A549 (cell line): ENCODE results near the gene TESK2. TPM values are rescaled to one million over a fixed set of nuclear protein-coding genes. Genes with fewer than 3 reads are reported as not detected.

ENCODE experiments used
- ATAC-seq, 2 experiments: fragments of 200-7000 bp in 1 of 2; fragments of >200 bp in 1 of 2; cut with Nextera tagmentation in 1 of 2; cut with Tn5 transposase in 1 of 2; 3 replicates each; pipeline versions ENCODE4 v1.8.0 to v1.9.1; 2018 to 2020; ENCODE audit warnings: mild to moderate bottlenecking in 1 of 2, moderate library complexity in 1 of 2
- CTCF ChIA-PET: fragments of 300-600 bp; sonication (Branson Sonifier 250); formaldehyde crosslinking; extraction: SDS; loops from one replicate; lab custom pipeline; 2021; ENCODE audit warnings: antibody characterized with exemption, inconsistent platforms; lab: Yijun Ruan, JAX
- POLR2A ChIA-PET: fragments of 350-600 bp; formaldehyde crosslinking; extraction: SDS; loops from one replicate; lab custom pipeline; 2021; ENCODE audit warnings: antibody characterized with exemption, inconsistent platforms; lab: Yijun Ruan, JAX
- DNase-seq, 2 experiments: peaks; one replicate each; pipeline versions ENCODE4 v3.0.0 to v3.0.0-alpha.2; 2011 to 2016; ENCODE audit warnings: low read depth in 1 of 2, low spot score in 1 of 2
- FAIRE-seq: peaks from 2 replicates; lab custom pipeline; 2011; peaks lifted over from hg19 to GRCh38; lab: Jason Lieb, UNC
- H3K27ac ChIP-seq, 2 experiments: fragments of >200 bp; sonication (Bioruptor Twin); formaldehyde crosslinking; 3 replicates each; pipeline ENCODE4 v1.5.1; 2016 to 2017
- H3K4me1 ChIP-seq: fragments of >200 bp; sonication (Bioruptor Twin); formaldehyde crosslinking; 3 replicates; pipeline ENCODE4 v1.6.1; 2016
- H3K4me2 ChIP-seq: fragments of >200 bp; sonication (Bioruptor Twin); formaldehyde crosslinking; 3 replicates; pipeline ENCODE4 v1.6.1; 2016
- H3K4me3 ChIP-seq: fragments of >200 bp; sonication (Bioruptor Twin); formaldehyde crosslinking; 3 replicates; pipeline ENCODE4 v1.5.1; 2016
- H3K9me3 ChIP-seq: fragments of >200 bp; sonication (Bioruptor Twin); formaldehyde crosslinking; 3 replicates; pipeline ENCODE4 v1.6.1; 2016
- CBX2 ChIP-seq: fragments of 200-600 bp; sonication (generic); IDR thresholded peaks from 2 replicates; pipeline ENCODE4 v1.6.1; 2016; ENCODE audit warnings: low read depth, mild to moderate bottlenecking, borderline replicate concordance
- CBX8 ChIP-seq: fragments of 200-600 bp; sonication (generic); IDR thresholded peaks from 2 replicates; pipeline ENCODE4 v1.6.1; 2016
- CEBPB ChIP-seq, 2 experiments: fragments of >200 bp in 1 of 2; sonication (Bioruptor Twin) in 1 of 2; formaldehyde crosslinking in 1 of 2; IDR thresholded peaks; 2 replicates each; pipeline ENCODE4 v1.6.1; 2012 to 2016
- CHD2 ChIP-seq: fragments of 150-350 bp; IDR thresholded peaks from 2 replicates; pipeline ENCODE4 v1.6.1; 2014; ENCODE audit warnings: low read length; ENCODE audit not compliant: partially characterized antibody
- CHD4 ChIP-seq: fragments of 200-600 bp; sonication (generic); IDR thresholded peaks from 2 replicates; pipeline ENCODE4 v1.6.1; 2016; ENCODE audit warnings: antibody characterized with exemption, mild to moderate bottlenecking, borderline replicate concordance
- CTCF ChIP-seq: fragments of >200 bp; sonication (Bioruptor Twin); formaldehyde crosslinking; IDR thresholded peaks from 3 replicates; pipeline ENCODE4 v1.5.1; 2016
- EHF ChIP-seq: fragments of 250-450 bp; sonication (Bioruptor Pico); IDR thresholded peaks from 2 replicates; pipeline ENCODE4 v1.5.0; 2020; ENCODE audit warnings: mild to moderate bottlenecking
- EHMT2 ChIP-seq: fragments of 200-600 bp; sonication (generic); IDR thresholded peaks from 2 replicates; pipeline ENCODE4 v1.6.1; 2016; ENCODE audit warnings: antibody characterized with exemption, low read depth, mild to moderate bottlenecking, moderate library complexity
- ELK1 ChIP-seq: fragments of 150-350 bp; IDR thresholded peaks from 2 replicates; pipeline ENCODE4 v1.6.1; 2014; ENCODE audit warnings: low read depth, mild to moderate bottlenecking, low read length
- EP300 ChIP-seq, 2 experiments: fragments of >200 bp; sonication (Bioruptor Twin); formaldehyde crosslinking; IDR thresholded peaks; 2 replicates in 1 of 2; 3 replicates in 1 of 2; pipeline ENCODE4 v1.6.1; 2016 to 2017
- FOSL2 ChIP-seq, 2 experiments: fragments of 450-650 bp in 1 of 2; fragments of >200 bp in 1 of 2; sonication (Bioruptor Twin) in 1 of 2; formaldehyde crosslinking; IDR thresholded peaks; 2 replicates each; pipeline versions ENCODE4 v1.5.0 to v1.6.1; 2016 to 2020; ENCODE audit warnings: mild to moderate bottlenecking in 1 of 2, moderate library complexity in 1 of 2
- FOXS1 ChIP-seq: fragments of 250-450 bp; sonication (Bioruptor Pico); IDR thresholded peaks from 2 replicates; pipeline ENCODE4 v1.5.0; 2020; ENCODE audit warnings: mild to moderate bottlenecking, moderate library complexity
- HDAC2 ChIP-seq: fragments of 200-600 bp; sonication (generic); IDR thresholded peaks from 2 replicates; pipeline ENCODE4 v1.6.1; 2016
- HOXB13 ChIP-seq: fragments of 250-450 bp; sonication (Bioruptor Pico); IDR thresholded peaks from 2 replicates; pipeline ENCODE4 v1.5.0; 2020; ENCODE audit warnings: low read depth, mild to moderate bottlenecking, moderate library complexity
- KDM1A ChIP-seq: fragments of 200-600 bp; sonication (generic); IDR thresholded peaks from 2 replicates; pipeline ENCODE4 v1.6.1; 2016; ENCODE audit warnings: low read depth, mild to moderate bottlenecking
- MAFK ChIP-seq: fragments of 450-650 bp; IDR thresholded peaks from 2 replicates; pipeline ENCODE4 v1.6.1; 2014; ENCODE audit not compliant: partially characterized antibody
- MYC ChIP-seq: IDR thresholded peaks from 2 replicates; pipeline ENCODE4 v1.6.1; 2012; ENCODE audit warnings: mild to moderate bottlenecking, inconsistent platforms, low read length, improper control_type of control experiment, borderline replicate concordance
- NFE2L2 ChIP-seq: fragments of 150-350 bp; conservative IDR thresholded peaks from 2 replicates; pipeline ENCODE4 v1.6.1; 2014; ENCODE audit warnings: low read length
- NPAS2 ChIP-seq: fragments of 250-450 bp; sonication (Bioruptor Pico); IDR thresholded peaks from 2 replicates; pipeline ENCODE4 v1.8.0; 2022; ENCODE audit warnings: mild to moderate bottlenecking, moderate library complexity, borderline replicate concordance
- PBX3 ChIP-seq: IDR thresholded peaks from 2 replicates; pipeline ENCODE4 v1.6.1; 2012
- PHF8 ChIP-seq: fragments of 200-600 bp; sonication (generic); IDR thresholded peaks from 2 replicates; pipeline ENCODE4 v1.6.1; 2016; ENCODE audit warnings: low read depth, mild to moderate bottlenecking, antibody characterized with exemption, moderate library complexity, borderline replicate concordance
- POLR2AphosphoS2 ChIP-seq: conservative IDR thresholded peaks from 2 replicates; pipeline ENCODE4 v1.6.1; 2012; ENCODE audit warnings: low read length, improper control_type of control experiment, inconsistent platforms
- RCOR1 ChIP-seq: fragments of 150-350 bp; IDR thresholded peaks from 2 replicates; pipeline ENCODE4 v1.6.1; 2014; ENCODE audit warnings: antibody characterized with exemption, low read length, low read depth
- RFX5 ChIP-seq: fragments of 450-650 bp; IDR thresholded peaks from 2 replicates; pipeline ENCODE4 v1.7.1; 2014; ENCODE audit warnings: antibody characterized with exemption, mild to moderate bottlenecking, moderate library complexity
- RNF2 ChIP-seq: fragments of 200-600 bp; sonication (generic); IDR thresholded peaks from 2 replicates; pipeline ENCODE4 v1.6.1; 2016; ENCODE audit warnings: low read depth, mild to moderate bottlenecking, antibody characterized with exemption, moderate library complexity, borderline replicate concordance
- SREBF2 ChIP-seq: fragments of 450-650 bp; IDR thresholded peaks from 2 replicates; pipeline ENCODE4 v1.6.1; 2014; ENCODE audit warnings: mild to moderate bottlenecking, moderate library complexity
- TFCP2L1 ChIP-seq: fragments of 250-450 bp; sonication (Bioruptor Pico); IDR thresholded peaks from 2 replicates; pipeline ENCODE4 v1.5.0; 2021; ENCODE audit warnings: mild to moderate bottlenecking
- USF2 ChIP-seq: fragments of 450-650 bp; IDR thresholded peaks from 2 replicates; pipeline ENCODE4 v1.6.1; 2014; ENCODE audit warnings: antibody characterized with exemption
- ZC3H11A ChIP-seq: fragments of 450-650 bp; IDR thresholded peaks from 2 replicates; pipeline ENCODE4 v1.6.1; 2014; ENCODE audit warnings: antibody characterized with exemption, mild to moderate bottlenecking
- ZSCAN20 ChIP-seq: fragments of 250-450 bp; sonication (Bioruptor Pico); IDR thresholded peaks from 2 replicates; pipeline ENCODE4 v1.8.0; 2022; ENCODE audit warnings: mild to moderate bottlenecking, moderate library complexity
- WGBS: methylation state at CpG from one replicate; pipeline ENCODE4 v1.1.6; 2017; ENCODE audit errors: missing lambda C conversion rate; 5-methylcytosine and 5-hydroxymethylcytosine counted together
- polyA plus RNA-seq, 4 experiments: library from polyadenylated mRNA; depleted of rRNA in 3 of 4; stranded (reverse); fragments of >200 nt; fragmentation: RNase III in 1 of 4; extraction: RNeasy Plus Mini Kit Qiagen cat#74134 plus additional on column Dnase treatment in 1 of 4; gene quantifications; 2 replicates in 3 of 4; 3 replicates in 1 of 4; pipeline ENCODE4 v1.2.3, GENCODE V29; 2011 to 2017

TESK2 gene
- polyA plus RNA-seq, 2 of the 4 experiments (the other 2 are of a cell fraction) = 0.22 to 0.48 TPM

- no peak for FAIRE-seq
- CTCF ChIA-PET = no interaction called here
- Histone ChIP-seq H3K4me2 (no peak overlapping the region), H3K27ac (no peak overlapping the region), H3K4me3 (no peak overlapping the region), H3K9me3 (no peaks in the 10 kb centered on the region), H3K4me1 (no peaks in the 10 kb centered on the region)
- TF ChIP-seq PBX3 = no peak
- no peak for TF ChIP-seq MAFK
- TF ChIP-seq KDM1A = no peak
- no peak for TF ChIP-seq CBX2
- TF ChIP-seq CTCF = no peak
- no peak for TF ChIP-seq RNF2
- no peak for TF ChIP-seq POLR2AphosphoS2
- no peak for TF ChIP-seq ZSCAN20
- TF ChIP-seq CBX8 = no peak
- TF ChIP-seq RFX5 = no peak
- TF ChIP-seq CEBPB (IDR thresholded peaks at IDR 0.05) = no peak
- TF ChIP-seq RCOR1 = no peak
- no peak for TF ChIP-seq FOXS1
- no peak for TF ChIP-seq CHD4
- TF ChIP-seq USF2 = no peak
- 36% methylated on average over 4 of the region's 4 CpGs for WGBS
- ATAC-seq = no peak
- DNase-seq = no peak
- POLR2A ChIA-PET = no interaction called here
Observed at GRCh38 chr1:45407629-45408287, 83.2 kb downstream of the TESK2 start.

GRCh38 chr1:45405636-45406035, 85.3 kb downstream of the TESK2 start:
- ChIA-PET POLR2A (no interaction called here), CTCF (interaction anchor here (1.4 kb wide), 1 partner anchor 818 kb away, joined by 3 read pairs; no protein-coding TSS in a partner anchor)
- H3K27ac ChIP-seq = no peak overlapping the region
- no peaks in the 10 kb centered on the region for H3K4me1 ChIP-seq
- H3K9me3 ChIP-seq = no peaks in the 10 kb centered on the region
- FAIRE-seq = no peak
- no peak for DNase-seq
- WGBS = 79% methylated on average over 2 of the region's 2 CpGs
- no peak overlapping the region for H3K4me3 ChIP-seq
- no peak for ATAC-seq
- TF ChIP-seq FOSL2 (IDR thresholded peaks at IDR 0.05) (no peak), FOSL2 (CRISPR knock-in tag; IDR thresholded peaks at IDR 0.05) (no peak), EP300 (IDR thresholded peaks at IDR 0.05) (no peak), TFCP2L1 (CRISPR knock-in tag) (no peak), SREBF2 (no peak), NPAS2 (no peak), RCOR1 (no peak), HOXB13 (CRISPR knock-in tag) (no peak), EHF (CRISPR knock-in tag) (no peak), NFE2L2 (no peak), ZC3H11A (no peak), RNF2 (no peak), CHD2 (no peak), POLR2AphosphoS2 (no peak), EHMT2 (no peak), CBX8 (no peak), ELK1 (no peak), PHF8 (no peak), MYC (no peak), PBX3 (no peak), HDAC2 (no peak)
- H3K4me2 ChIP-seq = no peak overlapping the region
